ENCODE measurements around the gene CSNK2A1.
"Not testable (repeated sequence)": the region's sequence is repeated elsewhere in the genome, so short reads cannot be mapped to it uniquely, and the experiment has no call there.

CSNK2A1 gene

GRCh38 chr20:584161-584970 is 40.8 kb upstream of the CSNK2A1 start:
- DNase-seq (ENCODE audit: low read depth): peak; percentile 65
- TF ChIP-seq CTCF (IDR thresholded peaks at IDR 0.05; ENCODE audit: insufficient read depth, low read depth, low read length, missing control alignments): no peak
- no peak overlapping the region for H3K4me3 ChIP-seq (ENCODE audit: low read length)

GRCh38 chr20:582204-582603 is 38.6 kb upstream of the CSNK2A1 start:
- no peak for TF ChIP-seq CTCF (IDR thresholded peaks at IDR 0.05; ENCODE audit: insufficient read depth, low read depth, low read length, missing control alignments)
- no peak for DNase-seq (ENCODE audit: low read depth)
- no peak overlapping the region for H3K4me3 ChIP-seq (ENCODE audit: low read length)

GRCh38 chr20:578940-579690 is 35.5 kb upstream of the CSNK2A1 start:
- H3K4me3 ChIP-seq (ENCODE audit: low read length); DNase-seq (ENCODE audit: low read depth): not testable (repeated sequence)

GRCh38 chr20:577167-577791 is 33.7 kb upstream of the CSNK2A1 start:
- H3K4me3 ChIP-seq (ENCODE audit: low read length): no peak overlapping the region
- peak; percentile 4 for TF ChIP-seq CTCF (IDR thresholded peaks at IDR 0.05; ENCODE audit: insufficient read depth, low read depth, low read length, missing control alignments)
- peak; percentile 15 for DNase-seq (ENCODE audit: low read depth)

- TF ChIP-seq CTCF (IDR thresholded peaks at IDR 0.05; ENCODE audit: insufficient read depth, low read depth, low read length, missing control alignments): no peak
- H3K4me3 ChIP-seq (ENCODE audit: low read length): no peak overlapping the region
- no peak for DNase-seq (ENCODE audit: low read depth)
These were observed 32.6 kb upstream of the CSNK2A1 start for GRCh38 chr20:576156-576555.

GRCh38 chr20:575230-575629 is 31.6 kb upstream of the CSNK2A1 start:
- no peak for TF ChIP-seq CTCF (IDR thresholded peaks at IDR 0.05; ENCODE audit: insufficient read depth, low read depth, low read length, missing control alignments)
- DNase-seq (ENCODE audit: low read depth): no peak
- no peak overlapping the region for H3K4me3 ChIP-seq (ENCODE audit: low read length)

- DNase-seq (ENCODE audit: low read depth): no peak
- TF ChIP-seq CTCF (IDR thresholded peaks at IDR 0.05; ENCODE audit: insufficient read depth, low read depth, low read length, missing control alignments): no peak
- H3K4me3 ChIP-seq (ENCODE audit: low read length): no peak overlapping the region
These were observed 30.8 kb upstream of the CSNK2A1 start for GRCh38 chr20:574297-574942.

All from epithelial cell of esophagus (primary cell).